Esophagus squamous epithelium (tissue), 4 donors: Measurements from ENCODE around the gene PDGFC.

Source experiments
- POLR2A ChIP-seq, 4 donors: fragments of 450-650 bp; IDR thresholded peaks; one replicate each; pipeline ENCODE4 v1.6.1; 2017; ENCODE audit warnings: antibody characterized with exemption in 4 of 4, mild to moderate bottlenecking in 4 of 4, moderate library complexity in 3 of 4
- TF ChIP-seq, protein P1 (sequence below), 6 experiments: fragments of 450-650 bp in 4 of 6; fragments of 200-600 bp in 2 of 6; sonication (generic) in 2 of 6; IDR thresholded peaks; one replicate each; pipeline ENCODE4 v1.5.1; 2016 to 2019; ENCODE audit warnings: antibody characterized with exemption in 6 of 6, mild to moderate bottlenecking in 4 of 6, moderate library complexity in 4 of 6

DNA sequence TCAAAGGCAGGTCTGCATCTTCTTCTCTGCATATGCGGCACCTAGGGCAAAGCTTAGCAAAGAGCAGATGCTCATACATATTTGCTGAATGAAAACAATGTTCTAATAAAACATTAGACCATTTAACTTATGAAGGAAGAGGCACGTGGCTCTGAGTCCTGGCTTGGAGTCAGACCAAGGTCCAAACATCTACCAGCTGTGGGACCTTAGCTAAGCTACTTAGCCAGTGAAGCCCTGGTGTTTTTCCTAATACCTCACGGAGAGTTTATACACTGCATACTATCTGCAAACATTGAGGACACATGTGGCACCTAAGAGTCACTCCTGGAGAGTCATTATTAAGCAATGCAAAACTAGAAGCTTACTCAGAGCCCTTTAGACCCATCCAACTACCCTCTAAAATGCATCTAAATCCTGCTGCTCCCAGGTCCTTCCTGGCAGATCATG lies 9.0 kb downstream of the PDGFC start:
- TF ChIP-seq, protein P1, sequence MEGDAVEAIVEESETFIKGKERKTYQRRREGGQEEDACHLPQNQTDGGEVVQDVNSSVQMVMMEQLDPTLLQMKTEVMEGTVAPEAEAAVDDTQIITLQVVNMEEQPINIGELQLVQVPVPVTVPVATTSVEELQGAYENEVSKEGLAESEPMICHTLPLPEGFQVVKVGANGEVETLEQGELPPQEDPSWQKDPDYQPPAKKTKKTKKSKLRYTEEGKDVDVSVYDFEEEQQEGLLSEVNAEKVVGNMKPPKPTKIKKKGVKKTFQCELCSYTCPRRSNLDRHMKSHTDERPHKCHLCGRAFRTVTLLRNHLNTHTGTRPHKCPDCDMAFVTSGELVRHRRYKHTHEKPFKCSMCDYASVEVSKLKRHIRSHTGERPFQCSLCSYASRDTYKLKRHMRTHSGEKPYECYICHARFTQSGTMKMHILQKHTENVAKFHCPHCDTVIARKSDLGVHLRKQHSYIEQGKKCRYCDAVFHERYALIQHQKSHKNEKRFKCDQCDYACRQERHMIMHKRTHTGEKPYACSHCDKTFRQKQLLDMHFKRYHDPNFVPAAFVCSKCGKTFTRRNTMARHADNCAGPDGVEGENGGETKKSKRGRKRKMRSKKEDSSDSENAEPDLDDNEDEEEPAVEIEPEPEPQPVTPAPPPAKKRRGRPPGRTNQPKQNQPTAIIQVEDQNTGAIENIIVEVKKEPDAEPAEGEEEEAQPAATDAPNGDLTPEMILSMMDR (IDR thresholded peaks at IDR 0.05), result no peak
- TF ChIP-seq POLR2A (IDR thresholded peaks at IDR 0.05), result no peak
